Measurements from ENCODE around the gene GUCA2A. TPM values are rescaled to one million over a fixed set of nuclear protein-coding genes. Genes with fewer than 3 reads are reported as not detected.
"Not testable (repeated sequence)": the region's sequence is repeated elsewhere in the genome, so short reads cannot be mapped to it uniquely, and the experiment has no call there.

Gene GUCA2A
- not detected for polyA plus RNA-seq (ENCODE audit: insufficient read length in 3 of 3)

- no peak for DNase-seq (ENCODE audit: low read depth in 3 of 3, low spot score in 2 of 3)
Measured at GRCh38 chr1:42164551-42165420, at the start of gene GUCA2A. TSS of gene GUCA2A (minus strand) at chr1:42164745. CDS start at chr1:42164712, 33 bp downstream.

GRCh38 chr1:42211224-42211623 lies 46.7 kb upstream of the GUCA2A start:
- no peak for DNase-seq (ENCODE audit: low read depth in 3 of 3, low spot score in 2 of 3)

- DNase-seq (ENCODE audit: low read depth in 3 of 3, low spot score in 2 of 3), result no peak
Measured at GRCh38 chr1:42210421-42211133, 46.0 kb upstream of the GUCA2A start.

- no peak for DNase-seq (ENCODE audit: low read depth in 3 of 3, low spot score in 2 of 3)
Measured at GRCh38 chr1:42209526-42210251, 45.1 kb upstream of the GUCA2A start.

- not testable (repeated sequence) for DNase-seq (ENCODE audit: low read depth in 3 of 3, low spot score in 2 of 3)
Measured at GRCh38 chr1:42206930-42207329, 42.4 kb upstream of the GUCA2A start.

- DNase-seq (ENCODE audit: low read depth in 3 of 3, low spot score in 2 of 3), result no peak
Measured at GRCh38 chr1:42206164-42206563, 41.6 kb upstream of the GUCA2A start.

GRCh38 chr1:42201986-42202385 lies 37.4 kb upstream of the GUCA2A start:
- no peak for DNase-seq (ENCODE audit: low read depth in 3 of 3, low spot score in 2 of 3)

- DNase-seq (ENCODE audit: low read depth in 3 of 3, low spot score in 2 of 3), result no peak
Measured at GRCh38 chr1:42198251-42198650, 33.7 kb upstream of the GUCA2A start.

- DNase-seq (ENCODE audit: low read depth in 3 of 3, low spot score in 2 of 3), result no peak
Measured at GRCh38 chr1:42195841-42196240, 31.3 kb upstream of the GUCA2A start.

GRCh38 chr1:42192106-42192505 lies 27.6 kb upstream of the GUCA2A start:
- DNase-seq (ENCODE audit: low read depth in 3 of 3, low spot score in 2 of 3), result no peak

- DNase-seq (ENCODE audit: low read depth in 3 of 3, low spot score in 2 of 3), result no peak
Measured at GRCh38 chr1:42191319-42191718, 26.8 kb upstream of the GUCA2A start.

- DNase-seq (ENCODE audit: low read depth in 3 of 3, low spot score in 2 of 3), result no peak
Measured at GRCh38 chr1:42189931-42190853, 25.6 kb upstream of the GUCA2A start.

GRCh38 chr1:42186152-42186551 lies 21.6 kb upstream of the GUCA2A start:
- DNase-seq (ENCODE audit: low read depth in 3 of 3, low spot score in 2 of 3), result no peak

GRCh38 chr1:42184616-42185015 lies 20.1 kb upstream of the GUCA2A start:
- no peak for DNase-seq (ENCODE audit: low read depth in 3 of 3, low spot score in 2 of 3)

- DNase-seq (ENCODE audit: low read depth in 3 of 3, low spot score in 2 of 3), result no peak
Measured at GRCh38 chr1:42183957-42184268, 19.4 kb upstream of the GUCA2A start.

GRCh38 chr1:42183210-42183956 lies 18.8 kb upstream of the GUCA2A start:
- DNase-seq (ENCODE audit: low read depth in 3 of 3, low spot score in 2 of 3), result no peak

GRCh38 chr1:42181687-42182086 lies 17.1 kb upstream of the GUCA2A start:
- DNase-seq (ENCODE audit: low read depth in 3 of 3, low spot score in 2 of 3), result no peak

GRCh38 chr1:42179900-42180329 lies 15.4 kb upstream of the GUCA2A start:
- no peak for DNase-seq (ENCODE audit: low read depth in 3 of 3, low spot score in 2 of 3)

- DNase-seq (ENCODE audit: low read depth in 3 of 3, low spot score in 2 of 3), result no peak
Measured at GRCh38 chr1:42179275-42179674, 14.7 kb upstream of the GUCA2A start.

GRCh38 chr1:42178249-42178648 lies 13.7 kb upstream of the GUCA2A start:
- no peak for DNase-seq (ENCODE audit: low read depth in 3 of 3, low spot score in 2 of 3)
